AG10803 (cell line): ENCODE data around the gene TFE3.

Experiments
- DNase-seq: peaks from one replicate; pipeline ENCODE4 v3.0.0; 2010; ENCODE audit warnings: low read depth
- H3K4me3 ChIP-seq: 2 replicates; pipeline ENCODE4 v1.5.1; 2011; ENCODE audit warnings: mild to moderate bottlenecking, low read length, control low read depth
- TF ChIP-seq, protein P1 (sequence below): conservative IDR thresholded peaks from 2 replicates; pipeline ENCODE4 v1.5.1; 2011; ENCODE audit warnings: mild to moderate bottlenecking, low read length, control low read depth, inconsistent platforms

Gene TFE3

DNA sequence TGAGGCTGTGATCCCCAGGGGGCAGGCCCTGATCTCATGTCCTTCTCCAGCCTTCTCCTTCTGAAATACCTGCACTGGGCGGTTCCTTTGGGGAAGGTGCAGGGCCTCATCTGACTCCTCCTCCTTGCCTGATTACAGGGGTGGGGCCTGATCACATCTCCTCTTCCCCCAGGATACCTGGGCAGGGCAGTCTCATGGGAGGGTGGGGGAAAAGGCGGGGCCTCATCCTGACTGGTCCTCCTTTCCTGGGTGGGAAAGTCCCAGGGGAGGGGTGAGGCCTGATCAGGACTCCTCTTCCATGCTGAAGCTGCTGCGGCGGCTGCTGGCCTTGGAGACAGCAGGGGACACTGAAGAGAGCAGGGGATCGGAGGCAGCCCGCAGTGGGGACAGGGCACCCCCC, 13.3 kb downstream of the TFE3 start:
- DNase-seq, result no peak
- H3K4me3 ChIP-seq, result no peak overlapping the region
- TF ChIP-seq, protein P1, sequence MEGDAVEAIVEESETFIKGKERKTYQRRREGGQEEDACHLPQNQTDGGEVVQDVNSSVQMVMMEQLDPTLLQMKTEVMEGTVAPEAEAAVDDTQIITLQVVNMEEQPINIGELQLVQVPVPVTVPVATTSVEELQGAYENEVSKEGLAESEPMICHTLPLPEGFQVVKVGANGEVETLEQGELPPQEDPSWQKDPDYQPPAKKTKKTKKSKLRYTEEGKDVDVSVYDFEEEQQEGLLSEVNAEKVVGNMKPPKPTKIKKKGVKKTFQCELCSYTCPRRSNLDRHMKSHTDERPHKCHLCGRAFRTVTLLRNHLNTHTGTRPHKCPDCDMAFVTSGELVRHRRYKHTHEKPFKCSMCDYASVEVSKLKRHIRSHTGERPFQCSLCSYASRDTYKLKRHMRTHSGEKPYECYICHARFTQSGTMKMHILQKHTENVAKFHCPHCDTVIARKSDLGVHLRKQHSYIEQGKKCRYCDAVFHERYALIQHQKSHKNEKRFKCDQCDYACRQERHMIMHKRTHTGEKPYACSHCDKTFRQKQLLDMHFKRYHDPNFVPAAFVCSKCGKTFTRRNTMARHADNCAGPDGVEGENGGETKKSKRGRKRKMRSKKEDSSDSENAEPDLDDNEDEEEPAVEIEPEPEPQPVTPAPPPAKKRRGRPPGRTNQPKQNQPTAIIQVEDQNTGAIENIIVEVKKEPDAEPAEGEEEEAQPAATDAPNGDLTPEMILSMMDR, result no peak

DNA sequence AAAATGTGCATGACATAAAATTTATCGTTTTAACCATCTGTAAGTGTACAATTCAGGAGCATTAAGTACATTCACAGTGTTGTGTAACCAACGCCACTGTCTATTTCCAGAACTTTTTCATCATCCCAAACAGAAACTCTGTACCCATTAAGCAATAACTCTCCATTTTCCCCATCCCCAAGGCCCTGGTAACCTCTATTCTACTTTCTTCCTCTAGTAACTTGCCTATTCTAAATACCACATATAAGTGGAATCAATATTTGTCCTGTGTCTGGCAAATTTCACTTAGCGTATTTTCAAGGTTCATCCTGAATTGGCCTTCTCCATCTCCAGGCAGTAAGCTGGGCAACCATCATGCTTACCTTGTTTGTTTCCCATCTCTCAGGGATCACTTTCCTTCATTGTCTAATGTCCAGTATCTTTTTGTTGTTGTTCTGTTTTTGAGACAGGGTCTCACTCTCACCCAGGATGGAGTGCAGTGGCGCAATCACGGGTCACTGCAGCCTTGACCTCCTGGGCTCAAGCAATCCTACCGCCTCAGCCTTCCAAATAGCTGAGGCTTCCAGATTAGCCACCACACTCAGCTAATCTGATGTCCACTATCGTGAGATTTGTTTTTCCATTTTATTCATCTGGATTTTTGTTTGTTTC, 23.4 kb downstream of the TFE3 start:
- no peak overlapping the region for H3K4me3 ChIP-seq
- TF ChIP-seq, protein P1, result no peak
- DNase-seq, result no peak

DNA sequence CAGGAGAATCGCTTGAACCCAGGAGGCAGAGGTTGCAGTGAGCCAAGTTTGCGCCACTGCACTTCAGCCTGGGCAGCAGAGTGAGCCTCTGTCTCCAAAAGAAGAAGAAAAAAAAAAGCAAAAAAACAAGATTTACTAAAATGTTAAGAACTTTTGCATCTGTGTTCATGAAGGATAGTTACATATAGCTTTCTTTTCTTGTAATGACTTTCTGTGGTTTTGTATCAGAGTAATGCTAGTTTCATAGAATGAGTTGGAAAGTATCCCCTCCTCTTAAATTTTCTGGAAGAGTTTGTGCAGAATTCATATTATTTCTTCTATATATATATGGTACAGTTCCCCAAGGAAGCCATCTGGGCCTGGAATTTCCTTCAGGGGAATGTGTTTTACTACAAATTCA, 24.1 kb downstream of the TFE3 start:
- H3K4me3 ChIP-seq, result no peak overlapping the region
- DNase-seq, result no peak
- TF ChIP-seq, protein P1, result no peak

DNA sequence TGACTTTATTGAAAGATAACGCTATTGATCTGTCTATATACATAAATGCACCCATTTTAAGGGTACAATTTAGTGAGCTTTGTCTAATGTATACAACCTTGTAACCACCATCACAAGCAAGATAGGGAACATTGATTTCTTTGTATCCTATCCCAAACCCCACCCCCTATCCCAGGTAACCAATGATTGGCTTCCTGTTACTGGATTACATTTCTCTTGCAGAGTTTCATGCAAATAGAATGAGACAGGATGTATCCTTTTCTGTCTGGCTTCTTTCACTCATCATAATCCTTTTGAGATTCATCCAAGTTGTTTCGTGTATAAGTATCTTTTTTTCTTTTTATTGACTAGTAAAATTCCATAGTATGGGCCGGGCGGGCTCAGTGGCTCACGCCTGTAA, 39.5 kb downstream of the TFE3 start:
- TF ChIP-seq, protein P1, result no peak
- DNase-seq, result no peak
- H3K4me3 ChIP-seq, result no peak overlapping the region

DNA sequence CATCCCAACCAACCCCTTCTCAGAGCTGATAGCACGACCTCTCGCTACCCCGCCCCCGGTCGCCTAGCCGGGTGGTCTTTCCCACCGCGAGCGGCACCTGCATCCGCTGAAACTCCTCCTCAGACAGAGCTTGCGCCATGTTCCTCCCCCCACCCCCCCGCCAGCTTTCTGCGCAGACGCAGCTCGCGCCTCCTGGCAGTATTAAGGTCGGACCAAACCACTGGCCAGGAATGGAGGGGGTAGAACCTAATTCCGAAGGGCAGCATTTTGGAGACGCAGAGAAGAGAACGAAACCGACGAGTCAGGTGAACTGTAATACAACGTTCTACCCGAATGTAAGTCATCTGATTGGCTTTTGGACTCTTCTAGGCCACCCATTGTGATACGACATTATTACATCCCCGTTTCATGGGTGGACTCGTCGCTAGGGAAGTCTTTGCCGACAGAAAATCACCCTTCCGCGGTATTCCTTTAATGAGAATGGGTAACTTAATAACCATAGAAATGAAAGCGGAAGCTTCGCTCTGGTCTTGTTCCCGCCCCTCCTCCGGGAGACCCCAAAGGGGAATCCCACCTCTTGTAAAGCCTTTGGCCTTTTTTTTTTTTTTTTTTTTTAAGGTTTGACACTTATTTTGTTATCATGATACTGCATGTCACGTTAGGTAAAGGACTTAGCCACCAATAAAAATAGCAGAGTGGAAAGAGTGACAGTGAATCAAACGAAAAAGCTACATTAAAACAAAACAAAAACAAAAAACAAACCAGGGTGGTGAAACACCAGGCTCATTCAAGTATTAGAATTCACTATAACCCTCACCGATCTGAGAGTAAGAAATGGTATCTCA, 40.8 kb downstream of the TFE3 start, which contains the start of gene GRIPAP1:
Gene GRIPAP1, minus strand, starts transcription at position 174 of the 845 bp plus-strand sequence. Its CDS starts 35 bp downstream, at position 139.
- H3K4me3 ChIP-seq, result peak within 1 kb of the TSS; percentile 82
- peak; percentile 81 for DNase-seq
- TF ChIP-seq, protein P1, result no peak

DNA sequence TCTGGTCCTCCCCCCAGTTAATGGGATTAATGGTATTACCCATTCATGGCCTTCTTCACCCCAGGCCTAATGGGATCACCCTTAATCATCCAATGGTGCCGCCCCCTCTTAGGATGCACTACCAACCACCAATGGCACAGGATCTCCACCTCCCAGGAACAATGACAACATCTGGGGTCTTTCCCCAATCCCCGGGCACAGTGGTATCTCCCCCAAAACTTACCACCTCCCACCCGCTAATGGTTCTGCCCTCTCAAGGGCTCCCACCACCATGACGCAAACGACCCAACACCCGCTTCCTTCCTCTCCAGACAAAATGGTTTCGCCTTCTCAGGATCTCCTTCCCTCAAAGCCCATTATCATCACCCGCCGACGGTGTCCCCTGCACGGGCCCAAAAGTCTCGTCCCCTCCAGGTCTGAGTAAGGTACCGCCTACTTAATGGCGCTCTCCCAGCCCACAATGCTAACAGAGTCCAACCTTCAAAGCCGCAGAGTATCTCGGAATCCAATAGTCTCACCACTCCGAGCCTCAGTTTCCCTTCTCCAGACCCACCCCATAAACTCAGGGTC, 41.6 kb downstream of the TFE3 start:
- H3K4me3 ChIP-seq, result peak overlapping the region; percentile 82
- peak; percentile 30 for DNase-seq
- TF ChIP-seq, protein P1, result no peak

DNA sequence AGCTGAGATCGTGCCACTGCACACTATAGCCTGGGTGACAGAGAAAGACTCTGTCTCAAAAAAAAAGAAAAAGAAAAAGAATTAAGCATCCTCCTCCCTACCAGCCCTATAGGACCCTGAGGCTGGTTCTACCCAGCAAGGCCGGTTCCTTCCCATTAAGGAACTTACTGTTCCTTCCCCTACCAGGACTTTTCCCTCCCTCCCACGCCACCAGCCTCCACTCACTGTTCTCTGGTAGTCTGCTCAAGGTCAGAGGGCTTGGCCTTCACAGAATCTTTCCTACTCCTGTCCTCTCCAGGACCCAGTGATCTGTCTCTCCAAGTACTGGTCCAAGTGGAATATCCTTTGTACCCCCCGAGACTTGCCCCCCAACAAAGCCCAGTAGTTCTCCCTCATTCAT, 42.5 kb downstream of the TFE3 start:
- TF ChIP-seq, protein P1, result no peak
- no peak for DNase-seq
- H3K4me3 ChIP-seq, result no peak overlapping the region
